Ureter (tissue), 1 donor: ENCODE results near the gene PLCL1. TPM values are rescaled to one million over a fixed set of nuclear protein-coding genes. Genes with fewer than 3 reads are reported as not detected.

Source experiments
- DNase-seq: peaks from one replicate; pipeline ENCODE4 v3.0.0-alpha.2; 2020; ENCODE audit warnings: low spot score
- total RNA-seq: library from RNA; stranded (reverse); gene quantifications from one replicate; pipeline ENCODE4 v1.2.4, GENCODE V29; 2023
- donor health status: DM: yes; HTN: yes; CAD: no.

The PLCL1 gene
- total RNA-seq, 1 donor from 2014 or later = 2.9 TPM

DNA sequence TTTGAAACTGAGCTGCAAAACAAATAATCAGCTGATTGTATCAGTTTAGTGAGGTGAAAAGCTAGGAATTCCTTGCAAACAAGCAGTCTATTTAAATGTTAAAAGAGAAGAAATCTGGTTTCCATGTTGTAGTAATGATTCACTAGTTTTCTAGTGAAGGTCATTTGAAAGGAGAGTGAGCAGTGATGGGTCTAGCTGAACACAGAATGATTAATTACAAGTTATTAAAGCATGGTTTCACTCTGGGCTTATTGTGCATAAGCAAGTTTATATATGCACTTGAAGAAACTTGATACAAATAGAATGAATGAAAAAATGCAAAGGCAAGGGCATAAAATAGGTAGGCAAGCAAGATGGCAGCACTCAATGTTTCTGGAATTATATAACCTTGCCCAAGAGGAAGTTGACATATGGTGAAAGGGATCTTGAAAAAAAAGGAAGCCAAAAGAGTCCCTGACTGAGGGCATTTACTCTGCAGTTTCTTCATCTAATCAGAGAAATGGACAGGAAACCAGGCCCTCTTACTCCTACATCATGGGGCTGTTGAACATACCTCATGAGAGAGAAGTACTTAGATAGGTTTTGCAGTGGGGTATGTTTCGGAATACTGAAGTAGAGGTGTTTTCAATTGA is 53.2 kb downstream of the PLCL1 start:
- DNase-seq = no peak

DNA sequence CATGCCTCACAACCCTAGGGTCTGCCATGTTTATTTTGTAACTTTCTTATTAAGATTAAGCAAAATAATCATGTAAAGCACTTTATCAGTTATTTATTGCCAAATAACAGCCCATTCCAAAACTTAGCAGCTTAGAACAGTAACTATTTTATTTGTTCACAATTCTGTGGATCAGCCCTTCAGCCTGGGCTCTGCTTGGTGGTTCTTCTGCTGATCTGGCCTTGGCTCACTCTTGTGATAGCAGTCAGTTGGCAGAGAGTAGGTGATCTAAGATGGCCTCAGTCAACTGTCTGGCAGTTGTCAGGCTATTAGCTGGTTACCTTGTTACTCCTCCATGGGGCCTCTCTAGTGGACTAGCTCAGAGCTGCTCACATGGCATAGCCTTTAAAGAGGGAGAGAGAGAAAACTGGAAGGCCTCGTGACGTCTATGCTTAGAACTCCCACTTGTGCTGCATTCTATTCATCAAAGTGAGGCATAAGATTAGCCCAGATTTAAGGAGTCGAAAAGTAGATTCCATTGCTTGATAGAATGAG is 54.3 kb downstream of the PLCL1 start:
- no peak for DNase-seq

DNA sequence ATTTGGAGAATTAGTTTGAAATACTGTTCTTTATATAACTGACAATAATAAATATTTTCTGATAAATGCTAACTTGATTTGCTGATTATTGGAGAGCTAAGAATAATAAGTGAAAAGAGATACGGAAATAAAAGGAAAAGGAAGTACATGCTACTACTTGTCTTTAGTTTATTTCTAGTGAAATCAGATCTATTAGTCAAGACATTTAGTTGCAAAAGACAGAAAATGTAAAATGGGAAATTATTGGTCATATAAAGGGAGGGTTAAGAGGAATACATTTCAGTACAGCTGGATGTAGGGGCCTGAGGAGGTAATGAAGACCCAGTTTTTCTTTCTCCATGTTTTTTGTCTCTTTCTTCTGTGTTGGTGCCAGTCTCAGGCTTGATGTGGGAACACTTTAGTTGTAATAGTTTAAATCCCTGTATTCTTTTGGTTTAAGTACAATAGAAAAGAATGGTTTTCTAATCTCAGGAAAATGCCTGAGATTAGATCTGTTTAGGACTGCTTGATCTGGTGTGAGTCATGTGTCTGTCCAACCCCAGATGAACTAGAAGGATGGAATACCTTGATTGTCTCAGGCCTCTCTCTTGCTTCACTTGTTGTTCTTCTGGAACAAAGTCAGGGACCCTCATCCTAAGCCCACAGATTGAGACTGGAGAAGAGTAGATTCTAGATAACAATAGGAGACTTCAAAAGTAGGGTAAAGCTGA is 58.0 kb downstream of the PLCL1 start:
- no peak for DNase-seq

DNA sequence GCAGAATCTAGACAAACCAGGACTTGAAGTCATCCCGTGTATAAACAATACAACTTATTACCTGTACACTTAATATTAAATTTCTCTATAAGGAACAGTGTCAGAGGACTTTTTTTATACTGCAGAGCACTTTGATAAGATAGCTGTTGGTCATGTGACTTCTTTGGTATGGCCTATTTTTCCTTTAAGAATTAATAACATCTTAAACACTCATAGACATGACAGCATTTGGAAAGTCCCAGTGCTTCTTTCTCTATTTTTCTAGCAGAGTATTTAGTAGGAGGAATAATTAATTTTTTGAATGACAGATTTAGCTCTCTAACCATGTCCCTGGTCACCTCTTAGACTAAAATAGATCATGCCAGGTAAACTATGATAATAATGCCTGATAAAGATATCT is 59.4 kb downstream of the PLCL1 start:
- no peak for DNase-seq

DNA sequence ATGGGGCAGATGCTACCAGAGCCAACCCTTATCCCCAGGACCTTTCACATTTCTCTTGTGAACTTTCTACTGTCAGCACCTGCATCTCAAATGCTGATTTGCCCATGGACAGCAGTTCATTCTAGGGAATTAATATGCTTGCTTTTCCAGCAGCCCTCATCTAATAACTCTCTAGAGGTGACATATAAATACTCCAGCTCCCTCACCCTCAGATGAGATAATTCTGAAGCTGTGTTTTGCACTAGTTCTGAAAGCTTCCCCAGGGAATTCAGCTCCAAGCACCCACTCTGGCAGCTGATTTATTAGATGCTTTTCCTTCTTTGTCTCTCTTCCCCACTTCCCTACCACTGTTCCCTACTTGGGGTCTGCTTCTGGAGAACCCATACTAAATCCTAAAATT is 62.1 kb downstream of the PLCL1 start:
- no peak for DNase-seq

DNA sequence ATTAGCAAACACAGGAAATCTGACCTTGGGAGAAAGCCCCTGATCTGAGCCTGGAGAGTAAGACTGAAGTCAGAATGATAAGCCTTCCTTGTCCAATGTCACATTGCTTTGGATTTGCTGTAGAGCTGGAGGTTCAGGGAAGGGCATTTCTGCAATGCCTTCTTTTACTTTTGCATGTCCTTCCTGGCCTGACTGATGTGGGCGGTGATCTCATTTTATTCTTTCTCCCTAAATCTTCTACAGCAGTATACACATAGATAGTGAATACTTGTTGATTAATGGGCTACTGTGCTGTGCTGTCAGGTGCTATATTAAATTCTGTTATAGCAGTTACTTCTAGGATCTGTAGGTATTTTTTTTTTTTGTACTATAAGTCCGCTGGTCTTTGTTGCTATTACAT is 62.6 kb downstream of the PLCL1 start:
- DNase-seq = no peak

DNA sequence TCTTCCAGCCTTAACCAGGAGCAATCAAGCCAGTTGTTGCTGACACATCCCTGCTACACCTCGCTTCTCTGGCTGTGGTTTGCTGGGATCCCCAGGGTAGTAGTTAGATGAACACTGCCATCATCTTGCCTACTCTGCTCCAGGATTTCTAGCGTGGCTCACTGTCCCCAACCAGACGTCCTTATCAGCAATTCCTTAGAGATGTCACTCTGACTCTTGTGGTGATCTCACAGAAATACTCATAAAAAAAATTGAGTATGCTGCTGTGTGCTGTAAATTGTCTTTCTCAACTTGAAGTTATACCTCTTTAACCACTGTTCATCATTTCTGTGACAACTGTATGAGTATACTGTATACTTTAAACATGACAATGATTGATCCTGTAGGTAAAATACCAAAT is 63.2 kb downstream of the PLCL1 start:
- no peak for DNase-seq

DNA sequence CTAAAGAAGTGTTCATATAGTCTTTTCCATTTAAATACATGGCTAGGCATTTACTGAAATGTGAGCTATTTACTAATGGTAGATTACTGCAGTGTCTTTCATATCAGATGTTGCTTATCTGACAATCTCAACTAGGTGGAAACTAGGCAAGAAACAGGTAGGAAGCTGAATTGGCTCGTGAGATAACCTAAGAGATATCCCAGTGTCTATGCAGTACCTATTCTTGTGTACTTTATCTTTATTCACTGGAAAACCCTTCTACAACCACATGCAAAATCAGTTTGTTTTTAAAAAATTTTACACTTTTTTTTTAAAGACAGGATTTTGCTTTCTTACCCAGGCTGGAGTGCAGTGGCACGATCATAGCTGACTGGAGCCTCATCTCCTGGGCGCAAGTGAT is 63.8 kb downstream of the PLCL1 start:
- DNase-seq = no peak

DNA sequence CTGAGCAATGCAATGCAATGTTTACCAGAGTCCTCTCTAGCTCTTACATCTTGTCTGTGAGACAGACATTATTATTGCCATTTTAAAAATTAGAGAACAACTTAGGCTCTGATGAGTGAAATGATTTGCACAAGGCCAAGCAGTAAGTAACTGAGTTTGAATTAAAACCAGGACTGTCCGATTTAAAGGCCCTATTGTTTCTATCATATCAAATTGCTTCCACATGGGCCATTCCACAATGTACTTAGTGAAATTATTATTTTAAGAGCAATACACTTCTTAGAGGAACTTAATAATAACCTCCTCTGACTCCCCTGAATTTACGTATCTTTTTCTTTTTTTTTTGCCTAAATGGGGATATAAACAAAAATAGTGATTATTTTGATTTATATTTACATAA is 64.6 kb downstream of the PLCL1 start:
- DNase-seq = no peak

DNA sequence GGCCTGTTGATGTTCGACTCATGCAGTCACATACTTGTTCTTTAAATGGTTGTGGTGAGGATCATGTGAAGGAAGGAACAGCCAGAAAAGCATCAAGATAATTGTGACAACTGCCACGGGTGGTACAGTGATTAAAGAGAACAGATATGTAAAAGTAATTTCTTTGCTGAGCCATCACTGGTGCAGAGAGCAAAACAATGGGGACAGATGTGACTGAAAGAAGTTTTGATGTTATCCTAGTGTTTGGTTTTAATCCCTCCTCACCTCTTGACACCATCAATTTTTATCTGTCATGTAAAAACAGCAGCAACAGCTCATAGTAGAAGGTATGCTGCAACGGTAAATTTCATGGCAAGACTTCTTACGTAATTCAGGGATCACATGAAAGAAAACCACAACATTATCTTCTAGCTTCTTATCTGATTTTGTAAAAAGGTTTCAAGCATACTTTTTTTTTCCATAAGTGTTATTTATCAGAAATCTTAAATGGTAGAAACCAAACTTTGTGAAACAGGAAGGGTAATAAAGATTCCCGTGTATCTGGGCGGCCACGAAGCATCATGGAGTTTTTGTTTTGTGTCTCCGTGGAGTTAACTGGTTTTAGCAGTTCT is 65.2 kb downstream of the PLCL1 start:
- no peak for DNase-seq

DNA sequence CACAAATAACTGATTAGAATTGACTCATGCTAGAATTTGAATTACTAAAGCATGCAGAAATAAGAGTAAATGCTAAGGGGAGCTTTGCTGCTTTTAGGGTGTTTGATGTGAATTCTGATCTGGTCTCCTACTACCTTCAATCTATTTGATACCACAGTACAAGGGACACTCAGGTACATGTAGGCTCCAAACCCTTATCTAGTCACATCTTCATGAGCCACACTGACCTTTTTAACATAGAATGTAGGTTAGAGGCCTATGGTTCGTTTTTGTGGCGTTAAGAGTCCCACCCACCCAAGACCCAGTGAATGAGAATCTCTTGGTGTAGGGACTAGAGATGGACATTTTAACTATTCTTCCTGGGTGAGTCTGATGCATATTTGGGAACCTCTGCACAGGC is 65.7 kb downstream of the PLCL1 start:
- no peak for DNase-seq

DNA sequence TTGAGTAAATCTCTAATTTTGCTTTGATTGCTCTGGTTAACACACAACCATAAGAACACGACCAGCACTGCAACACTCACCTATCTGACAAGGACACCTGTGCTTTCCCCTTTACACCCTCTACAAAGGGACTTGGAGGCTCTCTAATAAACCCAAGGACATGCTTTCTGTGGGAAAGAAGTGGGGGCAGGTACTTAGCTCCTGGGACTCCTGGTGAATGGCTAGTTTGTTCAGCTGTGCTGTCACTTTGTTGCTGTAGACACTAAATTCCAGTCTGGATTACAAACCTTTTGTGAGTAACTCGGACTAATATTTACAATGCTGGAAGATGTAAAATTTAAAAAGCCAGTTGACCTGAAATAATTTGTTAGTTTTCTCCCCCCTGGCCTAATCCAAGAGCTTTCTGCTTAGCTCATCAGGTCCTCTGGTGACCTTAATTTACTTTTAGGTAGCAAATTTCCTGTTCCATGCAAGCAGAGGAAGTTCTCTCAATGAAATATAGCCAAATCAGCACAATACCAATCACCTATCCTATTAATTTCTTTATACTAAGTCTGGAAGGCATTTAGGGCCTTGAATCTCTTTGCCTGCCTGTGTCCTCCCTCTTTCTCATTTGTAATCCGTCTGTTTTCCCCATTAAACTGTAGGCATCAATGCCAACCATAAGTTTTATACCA is 67.5 kb downstream of the PLCL1 start:
- DNase-seq = no peak

DNA sequence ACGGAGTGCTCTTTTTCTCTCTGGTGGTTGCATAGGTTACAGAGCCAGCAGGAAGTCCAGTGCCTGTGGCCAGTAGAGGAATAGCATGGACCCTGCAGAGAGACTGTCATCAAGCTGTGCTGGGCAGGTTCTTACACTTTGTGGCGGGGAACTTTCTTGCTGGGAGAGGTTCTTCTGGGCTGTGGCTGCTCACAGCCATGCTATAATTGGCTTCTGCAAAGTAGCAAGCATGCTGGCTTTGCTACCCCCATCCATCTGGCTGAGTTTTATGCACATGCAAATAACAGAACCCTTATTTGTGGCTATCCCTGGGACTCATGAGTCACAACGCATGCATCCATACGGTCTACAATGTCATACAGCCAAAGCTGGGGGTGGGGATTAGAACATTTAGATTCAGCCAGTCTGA is 68.9 kb downstream of the PLCL1 start:
- DNase-seq = no peak

DNA sequence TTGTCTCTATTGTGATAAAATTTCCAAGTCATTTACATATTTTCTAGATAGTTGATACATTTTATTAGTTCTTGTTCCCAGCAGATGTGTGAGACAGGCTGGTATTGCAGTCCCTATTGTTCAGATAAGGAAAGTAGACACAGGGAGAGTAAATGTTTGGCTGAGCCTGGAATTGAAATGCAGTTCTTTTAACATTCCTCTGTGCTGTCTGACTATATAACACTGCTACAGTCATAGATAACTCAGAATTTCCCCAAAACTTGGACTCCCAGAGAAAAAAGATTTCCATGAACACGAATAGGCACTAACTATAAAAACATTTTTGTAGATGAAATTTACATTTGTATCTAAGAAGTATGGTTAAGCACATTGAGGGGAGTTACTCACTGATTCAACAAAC is 71.4 kb downstream of the PLCL1 start:
- DNase-seq = no peak

DNA sequence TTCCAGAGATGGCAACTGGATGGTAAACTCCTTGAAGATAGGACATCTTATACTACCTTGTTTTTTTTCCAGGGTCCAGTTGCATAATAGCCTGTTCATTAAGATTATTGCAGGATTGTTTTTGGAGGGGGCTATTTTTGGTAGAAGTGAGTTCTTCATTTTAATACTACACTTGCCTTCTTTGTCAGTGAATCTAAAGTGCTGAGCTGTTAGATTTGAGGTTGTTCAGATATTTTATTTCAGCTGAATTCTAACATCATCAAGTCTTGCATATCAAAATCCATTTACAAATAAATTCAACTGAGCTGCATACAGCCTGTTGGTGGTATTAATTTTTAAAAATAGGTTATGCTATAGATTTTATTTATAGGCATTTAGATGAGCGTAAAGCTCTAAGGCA is 72.1 kb downstream of the PLCL1 start:
- no peak for DNase-seq

DNA sequence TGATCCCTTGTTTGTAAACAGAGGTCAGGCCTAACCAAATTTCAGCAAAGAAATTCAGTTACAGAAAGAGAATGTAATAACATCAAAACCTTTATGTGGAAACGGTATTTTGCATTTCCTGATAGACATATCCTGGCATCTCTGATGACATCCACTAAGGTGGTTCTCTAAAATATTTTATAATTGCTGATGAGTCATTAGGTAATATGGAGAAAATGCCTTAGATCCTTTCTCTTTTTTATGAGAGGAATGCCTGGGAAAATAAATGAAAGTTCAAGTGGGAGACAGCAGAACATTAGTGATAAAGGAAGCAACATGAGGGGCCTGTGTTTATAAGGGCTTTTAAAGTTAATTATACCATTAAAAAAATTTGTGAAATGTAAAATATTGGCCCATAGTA is 72.6 kb downstream of the PLCL1 start:
- DNase-seq = no peak

DNA sequence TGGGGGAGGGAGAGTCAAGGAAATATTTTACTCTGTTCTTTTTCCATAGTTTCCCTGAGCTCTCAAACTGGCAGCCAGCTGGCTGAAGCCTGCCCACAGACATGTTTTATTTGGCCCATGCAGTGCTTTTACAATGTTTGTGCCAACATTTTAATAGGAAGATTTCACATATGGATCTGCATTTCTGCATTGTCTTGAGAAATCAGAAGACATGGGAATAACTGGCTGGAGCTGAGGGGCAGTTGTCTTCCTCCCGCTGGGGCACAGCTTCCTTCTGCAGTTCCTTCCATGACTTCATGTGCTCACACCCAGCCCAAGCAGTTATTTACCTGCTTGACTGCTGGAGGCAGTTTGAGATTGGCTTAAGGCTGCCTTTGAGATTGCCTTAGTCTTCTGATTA is 74.4 kb downstream of the PLCL1 start:
- no peak for DNase-seq

DNA sequence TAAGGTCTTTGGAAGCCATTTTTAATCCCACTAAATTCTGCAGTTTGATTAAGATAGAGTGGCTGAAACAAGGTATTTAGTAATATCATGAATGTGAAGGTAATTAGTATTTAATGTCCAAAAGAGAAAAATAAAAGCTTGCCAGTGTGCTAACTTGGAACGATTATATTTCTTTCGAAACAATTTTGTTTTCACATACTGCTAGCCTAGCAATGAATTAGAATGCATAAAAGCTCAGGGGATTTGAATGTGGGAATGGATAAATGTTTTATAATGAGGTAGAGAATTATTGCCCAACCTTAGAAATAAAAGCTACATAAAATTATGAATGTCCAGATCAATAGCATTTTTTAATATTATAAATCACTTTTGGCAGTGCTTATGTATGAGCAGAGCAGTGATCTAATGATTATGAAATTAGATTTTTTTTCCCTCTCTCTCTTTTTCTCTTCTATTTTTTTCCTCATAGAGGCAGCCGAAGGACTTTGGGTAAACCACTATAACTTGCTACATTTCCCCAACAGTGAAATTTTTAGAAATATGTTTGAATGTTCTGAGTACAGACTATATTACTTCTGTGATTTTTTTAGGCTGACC is 75.5 kb downstream of the PLCL1 start:
- DNase-seq = no peak

DNA sequence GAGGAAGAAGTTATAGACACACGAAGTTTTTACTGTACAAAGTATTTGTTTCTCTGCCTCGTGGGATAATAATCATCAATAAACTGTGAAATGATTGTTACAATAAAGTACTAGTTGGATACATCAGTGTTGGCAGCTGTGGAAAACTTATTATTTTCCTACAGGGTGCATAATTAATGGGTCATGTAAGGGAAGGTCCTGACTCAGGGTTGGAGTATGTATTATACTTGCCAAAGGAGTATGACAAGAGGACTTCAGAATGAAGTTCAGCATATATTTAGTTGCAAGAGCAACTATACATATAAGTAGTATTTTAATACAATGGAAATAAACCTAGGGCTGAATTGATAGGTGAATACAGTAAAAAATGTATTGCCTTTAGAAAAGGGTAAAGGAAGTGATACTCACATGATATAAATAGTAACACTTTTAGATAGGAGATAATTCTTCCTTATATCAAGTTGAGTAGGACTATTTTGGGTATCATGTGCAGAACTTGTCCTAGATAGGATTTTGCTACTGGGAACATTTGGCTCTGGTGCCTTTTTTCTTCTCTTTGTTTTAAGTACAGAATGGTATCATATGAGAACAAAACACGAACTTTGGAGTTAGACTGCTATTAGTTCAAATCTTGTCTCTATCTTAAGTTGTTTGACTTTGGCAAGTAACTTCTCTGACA is 79.1 kb downstream of the PLCL1 start:
- no peak for DNase-seq

DNA sequence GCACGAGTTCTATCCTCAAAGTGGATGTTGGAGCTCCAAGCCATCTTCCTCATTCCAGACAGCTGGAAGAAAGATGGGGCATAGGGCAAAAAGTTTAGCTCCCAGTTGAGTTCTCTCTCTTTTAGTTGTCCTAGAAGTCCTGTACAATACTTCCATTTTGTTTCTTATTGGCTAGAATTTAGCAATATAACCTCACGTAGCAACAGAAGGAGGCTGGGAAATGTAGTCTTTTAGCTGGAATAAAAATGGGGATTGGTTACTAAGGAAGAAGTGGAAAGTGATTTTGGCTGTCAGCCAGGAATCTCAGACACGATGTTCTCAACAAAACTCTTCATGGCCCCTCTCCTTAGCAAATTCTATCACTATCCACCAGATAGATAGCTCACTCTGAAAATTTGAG is 79.9 kb downstream of the PLCL1 start:
- DNase-seq = no peak

DNA sequence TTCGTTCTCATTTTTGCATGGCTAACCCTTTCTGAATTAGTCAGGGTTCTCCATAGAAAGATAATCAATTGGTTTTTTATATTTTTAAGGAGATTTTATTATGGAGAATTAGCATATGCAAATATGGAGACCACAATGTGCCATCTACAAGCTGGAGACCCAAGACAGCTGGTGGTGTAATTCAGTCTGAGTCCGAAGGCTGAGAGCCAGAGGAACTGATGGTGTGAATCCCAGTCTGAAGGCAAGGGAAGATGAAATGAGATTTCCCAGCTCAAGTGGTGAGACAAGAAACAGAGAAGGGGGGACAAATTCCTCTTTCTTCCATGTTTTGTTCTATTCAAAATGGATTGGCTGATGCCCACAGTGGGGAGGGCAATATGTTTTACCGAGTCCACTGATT is 80.7 kb downstream of the PLCL1 start:
- DNase-seq = no peak

DNA sequence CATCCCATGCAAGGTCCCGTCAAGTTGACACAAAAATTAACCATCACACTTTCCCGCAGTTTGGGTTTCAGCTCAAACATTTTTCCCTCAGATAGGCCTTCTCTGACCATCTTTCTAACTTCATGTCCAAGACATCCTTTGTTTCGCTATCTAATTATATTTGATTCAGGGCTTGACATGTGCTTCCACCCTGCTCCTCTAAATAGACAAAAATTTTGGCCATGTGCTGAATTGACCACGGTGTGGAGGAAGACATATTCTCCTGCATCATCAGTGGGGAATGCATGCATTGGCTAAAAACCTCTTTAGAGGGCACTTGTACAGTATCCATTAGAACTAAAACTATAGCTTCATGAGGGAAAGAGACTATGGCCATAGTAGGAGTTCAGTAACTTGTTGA is 81.2 kb downstream of the PLCL1 start:
- no peak for DNase-seq
